Tibial artery (tissue), 4 donors: ENCODE data around the gene VWA5B2.

Source experiments
- DNase-seq, 2 donors: peaks; one replicate each; pipeline ENCODE4 v3.0.0-alpha.2; 2019
- H3K27ac ChIP-seq, 2 donors: fragments of 200-600 bp; sonication (generic) in 1 of 2; 1 replicate in 1 of 2; 2 replicates in 1 of 2; pipeline ENCODE4 v1.5.1; 2018 to 2019; ENCODE audit warnings: mild to moderate bottlenecking in 1 of 2
- H3K27me3 ChIP-seq, 2 donors: fragments of 200-600 bp; sonication (generic) in 1 of 2; one replicate each; pipeline versions ENCODE4 v1.5.1 to v1.6.0; 2016 to 2019
- H3K36me3 ChIP-seq, 3 donors: fragments of 200-600 bp; sonication (generic) in 2 of 3; one replicate each; pipeline ENCODE4 v1.5.1; 2016 to 2019; ENCODE audit warnings: mild to moderate bottlenecking in 2 of 3
- H3K4me1 ChIP-seq, 4 donors: fragments of 200-600 bp; sonication (generic) in 2 of 4; 1 replicate in 3 of 4; 2 replicates in 1 of 4; pipeline ENCODE4 v1.5.1; 2016 to 2019
- H3K4me3 ChIP-seq, 2 donors: fragments of 200-600 bp; sonication (generic) in 1 of 2; 1 replicate in 1 of 2; 2 replicates in 1 of 2; pipeline ENCODE4 v1.5.1; 2018 to 2019; ENCODE audit warnings: mild to moderate bottlenecking in 2 of 2
- H3K9me3 ChIP-seq, 3 donors: fragments of 200-600 bp; sonication (generic) in 1 of 3; one replicate each; pipeline ENCODE4 v1.5.1; 2016 to 2019
- CTCF ChIP-seq, 2 experiments: fragments of 200-600 bp in 1 of 2; fragments of 450-650 bp in 1 of 2; IDR thresholded peaks; one replicate each; pipeline ENCODE4 v1.5.1; 2017 to 2019; ENCODE audit warnings: antibody characterized with exemption in 2 of 2, mild to moderate bottlenecking in 1 of 2, moderate library complexity in 1 of 2
- intact Hi-C: fragments of 100-400 bp; cut with DNase I; formaldehyde crosslinking; loops from one replicate; pipeline ENCODE4 v1.15.0; 2023; ENCODE audit warnings: low total_unique reads

Gene VWA5B2

GRCh38 chr3:184185461-184186183, 43.8 kb upstream of the VWA5B2 start:
- intact Hi-C loops = loop anchor here (5.0 kb wide), 2 partner anchors 33 to 62 kb away; partner anchors contain the start of genes ALG3 and EEF1AKMT4
- Histone ChIP-seq H3K36me3 (peaks cover 57 to 69% (median 63%) of the 10 kb centered on the region in 3 donors), H3K4me3 (peak overlapping the region; percentile 77 to 83), H3K27ac (peak overlapping the region; percentile 87), H3K9me3 (no peaks in the 10 kb centered on the region), H3K27me3 (no peaks in the 10 kb centered on the region), H3K4me1 (peaks cover 0 to 30% (median 23%) of the 10 kb centered on the region in 4 donors)
- no peak for TF ChIP-seq CTCF (IDR thresholded peaks at IDR 0.05)
- DNase-seq = peak; percentile 99 to 100

- Histone ChIP-seq H3K9me3 (no peaks in the 10 kb centered on the region), H3K27ac (peak within 1 kb of the TSS; percentile 87), H3K4me3 (peak within 1 kb of the TSS; percentile 77 to 83), H3K27me3 (no peaks in the 10 kb centered on the region), H3K4me1 (peaks cover 0 to 30% (median 23%) of the 10 kb centered on the region in 4 donors), H3K36me3 (peaks cover 57 to 69% (median 63%) of the 10 kb centered on the region in 3 donors)
- peak in 1 of 2 donors; percentile 77 for DNase-seq
- intact Hi-C loops = loop anchor here (5.0 kb wide), 2 partner anchors 34 to 61 kb away; partner anchors contain the start of genes ALG3 and EEF1AKMT4
- no peak for TF ChIP-seq CTCF (IDR thresholded peaks at IDR 0.05)
Observed at GRCh38 chr3:184186184-184186901, 43.0 kb upstream of the VWA5B2 start, which contains the start of gene ABCF3. Gene ABCF3, plus strand, starts transcription at chr3:184186199. Its CDS starts 9 bp downstream, at chr3:184186208.

- peak overlapping the region; percentile 87 for H3K27ac ChIP-seq
- no peak for DNase-seq
- intact Hi-C loops = loop anchor here (5.0 kb wide), 2 partner anchors 35 to 60 kb away; partner anchors contain the start of genes ALG3 and EEF1AKMT4
- peaks cover 0 to 30% (median 23%) of the 10 kb centered on the region in 4 donors for H3K4me1 ChIP-seq
- peak overlapping the region; percentile 77 to 83 for H3K4me3 ChIP-seq
- H3K9me3 ChIP-seq = no peaks in the 10 kb centered on the region
- H3K27me3 ChIP-seq = no peaks in the 10 kb centered on the region
- TF ChIP-seq CTCF (IDR thresholded peaks at IDR 0.05) = no peak
- H3K36me3 ChIP-seq = peaks cover 57 to 69% (median 63%) of the 10 kb centered on the region in 3 donors
Observed at GRCh38 chr3:184186902-184187207, 42.5 kb upstream of the VWA5B2 start.

GRCh38 chr3:184188080-184188479, 41.3 kb upstream of the VWA5B2 start:
- TF ChIP-seq CTCF (IDR thresholded peaks at IDR 0.05) = no peak
- no peak for DNase-seq
- Histone ChIP-seq H3K9me3 (no peaks in the 10 kb centered on the region), H3K4me1 (peaks cover 0 to 30% (median 23%) of the 10 kb centered on the region in 4 donors), H3K4me3 (no peak overlapping the region), H3K36me3 (peaks cover 57 to 69% (median 63%) of the 10 kb centered on the region in 3 donors), H3K27me3 (no peaks in the 10 kb centered on the region), H3K27ac (no peak overlapping the region)
- intact Hi-C loops = loop anchor here (5.0 kb wide), 2 partner anchors 36 to 59 kb away; partner anchors contain the start of genes ALG3 and EEF1AKMT4

GRCh38 chr3:184189421-184189820, 40.0 kb upstream of the VWA5B2 start:
- H3K36me3 ChIP-seq = peaks cover 62 to 69% (median 65%) of the 10 kb centered on the region in 3 donors
- intact Hi-C loops = loop anchor here (5.0 kb wide), 2 partner anchors 37 to 58 kb away; partner anchors contain the start of genes ALG3 and EEF1AKMT4
- TF ChIP-seq CTCF (IDR thresholded peaks at IDR 0.05) = no peak

More at GRCh38 chr3:184189421-184189820, 40.0 kb upstream of the VWA5B2 start:
- no peak overlapping the region for H3K27ac ChIP-seq
- no peak overlapping the region for H3K4me3 ChIP-seq
- H3K4me1 ChIP-seq = peaks cover 0 to 30% (median 23%) of the 10 kb centered on the region in 4 donors
- no peaks in the 10 kb centered on the region for H3K9me3 ChIP-seq
- H3K27me3 ChIP-seq = no peaks in the 10 kb centered on the region
- DNase-seq = no peak
